Measurements from ENCODE around the gene TBK1. TPM values are rescaled to one million over a fixed set of nuclear protein-coding genes. Genes with fewer than 3 reads are reported as not detected.

Gene TBK1
- total and polyA plus RNA-seq, 2 of the 13 experiments (the other 11 are each of a cell fraction or from before 2014, with no cell fraction given), result 10.3 to 25.2 TPM

DNA sequence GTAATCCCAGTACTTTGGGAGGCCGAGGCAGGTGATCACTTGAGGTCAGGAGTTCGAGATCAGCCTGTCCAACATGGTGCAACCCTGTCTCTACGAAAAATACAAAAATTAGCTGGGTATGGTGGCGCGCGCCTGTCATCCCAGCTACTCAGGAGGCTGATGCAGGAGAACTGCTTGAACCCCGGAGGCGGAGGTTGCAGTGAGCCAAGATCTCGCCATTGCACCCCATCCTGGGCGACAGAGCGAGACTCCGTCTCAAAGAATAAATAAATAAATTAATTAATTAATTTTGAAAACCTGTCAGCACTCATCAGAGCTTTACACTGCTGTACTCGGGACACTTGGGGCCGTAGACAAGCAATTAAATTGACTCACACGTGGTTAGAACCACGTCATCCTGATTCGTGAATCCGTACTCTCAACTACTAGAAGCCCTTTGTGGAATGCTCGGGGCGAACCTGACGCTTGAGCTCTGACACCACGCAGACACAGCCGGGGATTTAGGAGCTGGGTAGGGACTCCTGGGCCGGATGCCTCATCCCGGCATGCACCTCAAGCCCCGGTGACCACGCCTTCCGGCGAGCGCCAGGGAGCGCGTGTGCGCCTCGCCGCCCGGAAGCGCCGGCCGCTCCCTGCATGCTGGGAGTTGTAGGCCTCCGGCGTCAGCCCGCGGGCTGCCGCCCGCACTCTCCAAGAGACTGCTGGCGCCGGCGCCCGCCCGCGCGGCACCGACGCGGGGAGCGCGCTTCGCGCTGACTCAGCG is 48.0 kb upstream of the TBK1 start, which contains the start of gene XPOT (continued):
- TF ChIP-seq NR2C2 (CRISPR knock-in tag; IDR thresholded peaks at IDR 0.05; ENCODE audit: borderline replicate concordance) (0 out of 2 replicates have a peak, but pooled peaks have one; percentile 45), ZMYM2 (CRISPR knock-in tag; IDR thresholded peaks at IDR 0.05) (no peak), ZNF350 (CRISPR knock-in tag; IDR thresholded peaks at IDR 0.05; ENCODE audit: borderline replicate concordance, low read depth) (no peak), SIX1 (CRISPR knock-in tag; IDR thresholded peaks at IDR 0.05; ENCODE audit: borderline replicate concordance) (no peak), RAD21 (CRISPR knock-in tag; IDR thresholded peaks at IDR 0.05) (no peak), ZNF768 (CRISPR knock-in tag; IDR thresholded peaks at IDR 0.05) (no peak), RORA (CRISPR knock-in tag; IDR thresholded peaks at IDR 0.05) (no peak), KLF11 (CRISPR knock-in tag; IDR thresholded peaks at IDR 0.05) (no peak), ZNF709 (CRISPR knock-in tag; IDR thresholded peaks at IDR 0.05) (0 out of 2 replicates have a peak, but pooled peaks have one; percentile 10), SRSF1 (optimal IDR thresholded peaks at IDR 0.05; ENCODE audit: low read depth, low read length) (no peak), KLF9 (CRISPR knock-in tag; IDR thresholded peaks at IDR 0.05; ENCODE audit: low read depth) (no peak), CC2D1A (CRISPR knock-in tag; IDR thresholded peaks at IDR 0.05) (no peak), RXRA (CRISPR knock-in tag; IDR thresholded peaks at IDR 0.05) (no peak), AKAP8 (CRISPR knock-in tag; IDR thresholded peaks at IDR 0.05) (no peak), ATM (IDR thresholded peaks at IDR 0.05; ENCODE audit: borderline replicate concordance) (no peak), ZNF225 (CRISPR knock-in tag; IDR thresholded peaks at IDR 0.05) (no peak), MTA3 (CRISPR knock-in tag; IDR thresholded peaks at IDR 0.05) (no peak), RBM39 (IDR thresholded peaks at IDR 0.05; ENCODE audit: low read depth, low read length, poor library complexity, severe bottlenecking) (peak; percentile 5), HCFC1 (IDR thresholded peaks at IDR 0.05; ENCODE audit: low read depth, low read length) (peak; percentile 87), ZFP36L1 (CRISPR knock-in tag; IDR thresholded peaks at IDR 0.05) (no peak), NFE2 (CRISPR knock-in tag; IDR thresholded peaks at IDR 0.05) (no peak), MIXL1 (CRISPR knock-in tag; IDR thresholded peaks at IDR 0.05) (no peak), ZNF331 (CRISPR knock-in tag; IDR thresholded peaks at IDR 0.05) (peak; percentile 40), POLR2G (IDR thresholded peaks at IDR 0.05; ENCODE audit: low read depth, low read length) (peak; percentile 93), SUZ12 (IDR thresholded peaks at IDR 0.05; ENCODE audit: low read depth, low read length) (peak; percentile 77), ZSCAN21 (CRISPR knock-in tag; IDR thresholded peaks at IDR 0.05; ENCODE audit: borderline replicate concordance) (no peak), MATR3 (CRISPR knock-in tag; IDR thresholded peaks at IDR 0.05) (no peak), TBP (CRISPR knock-in tag; IDR thresholded peaks at IDR 0.05) (no peak), PHF8 (CRISPR knock-in tag; IDR thresholded peaks at IDR 0.05) (peak; percentile 65; the same call in 1 of the 2 replicates)
- TF ChIP-seq, protein P1, sequence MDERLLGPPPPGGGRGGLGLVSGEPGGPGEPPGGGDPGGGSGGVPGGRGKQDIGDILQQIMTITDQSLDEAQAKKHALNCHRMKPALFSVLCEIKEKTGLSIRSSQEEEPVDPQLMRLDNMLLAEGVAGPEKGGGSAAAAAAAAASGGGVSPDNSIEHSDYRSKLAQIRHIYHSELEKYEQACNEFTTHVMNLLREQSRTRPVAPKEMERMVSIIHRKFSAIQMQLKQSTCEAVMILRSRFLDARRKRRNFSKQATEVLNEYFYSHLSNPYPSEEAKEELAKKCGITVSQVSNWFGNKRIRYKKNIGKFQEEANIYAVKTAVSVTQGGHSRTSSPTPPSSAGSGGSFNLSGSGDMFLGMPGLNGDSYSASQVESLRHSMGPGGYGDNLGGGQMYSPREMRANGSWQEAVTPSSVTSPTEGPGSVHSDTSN (CRISPR knock-in tag; IDR thresholded peaks at IDR 0.05), result no peak
- TF ChIP-seq, protein P2, sequence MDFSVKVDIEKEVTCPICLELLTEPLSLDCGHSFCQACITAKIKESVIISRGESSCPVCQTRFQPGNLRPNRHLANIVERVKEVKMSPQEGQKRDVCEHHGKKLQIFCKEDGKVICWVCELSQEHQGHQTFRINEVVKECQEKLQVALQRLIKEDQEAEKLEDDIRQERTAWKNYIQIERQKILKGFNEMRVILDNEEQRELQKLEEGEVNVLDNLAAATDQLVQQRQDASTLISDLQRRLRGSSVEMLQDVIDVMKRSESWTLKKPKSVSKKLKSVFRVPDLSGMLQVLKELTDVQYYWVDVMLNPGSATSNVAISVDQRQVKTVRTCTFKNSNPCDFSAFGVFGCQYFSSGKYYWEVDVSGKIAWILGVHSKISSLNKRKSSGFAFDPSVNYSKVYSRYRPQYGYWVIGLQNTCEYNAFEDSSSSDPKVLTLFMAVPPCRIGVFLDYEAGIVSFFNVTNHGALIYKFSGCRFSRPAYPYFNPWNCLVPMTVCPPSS (IDR thresholded peaks at IDR 0.05), result no peak
- TF ChIP-seq, protein P3, sequence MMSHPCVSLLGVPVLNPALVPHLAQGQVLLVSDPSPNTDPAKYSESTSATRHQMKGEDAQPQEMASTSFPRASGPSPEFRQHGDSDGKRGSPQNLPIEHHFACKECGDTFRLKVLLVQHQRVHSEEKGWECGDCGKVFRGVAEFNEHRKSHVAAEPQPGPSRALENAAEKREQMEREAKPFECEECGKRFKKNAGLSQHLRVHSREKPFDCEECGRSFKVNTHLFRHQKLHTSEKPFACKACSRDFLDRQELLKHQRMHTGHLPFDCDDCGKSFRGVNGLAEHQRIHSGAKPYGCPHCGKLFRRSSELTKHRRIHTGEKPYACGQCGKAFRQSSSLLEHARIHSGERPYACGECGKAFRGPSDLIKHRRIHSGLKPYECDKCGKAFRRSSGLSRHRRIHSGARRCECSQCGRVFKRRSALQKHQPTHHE (CRISPR knock-in tag; IDR thresholded peaks at IDR 0.05; ENCODE audit: borderline replicate concordance), result no peak
